OCI-LY7 (cell line): ENCODE data around the gene ADD2. TPM values are rescaled to one million over a fixed set of nuclear protein-coding genes. Genes with fewer than 3 reads are reported as not detected.

Experiments
- BruUV-seq: library from RNA; stranded (reverse); fragments of 400-500 nt; replicated peaks from 2 replicates; lab custom pipeline; 2021; lab: Mats Ljungman, UMichigan
- CTCF ChIA-PET: fragments of 300-600 bp; sonication (Branson Sonifier 250); formaldehyde crosslinking; loops from one replicate; lab custom pipeline; 2022; ENCODE audit warnings: antibody characterized with exemption; ENCODE audit not compliant: unreplicated experiment; lab: Charles Lee
- POLR2A ChIA-PET: fragments of 300-600 bp; sonication (Branson Sonifier 250); formaldehyde crosslinking; loops from one replicate; lab custom pipeline; 2022; ENCODE audit warnings: antibody characterized with exemption; lab: Charles Lee
- DNase-seq: peaks from one replicate; pipeline ENCODE4 v3.0.0-alpha.2; 2015; ENCODE audit warnings: low spot score
- H2AFZ ChIP-seq: fragments of 200-600 bp; sonication (generic), shearing (Covaris generic); 2 replicates; pipeline ENCODE4 v1.6.1; 2014; ENCODE audit warnings: mild to moderate bottlenecking, antibody characterized with exemption, low read length, moderate library complexity
- H3K27ac ChIP-seq: fragments of 200-600 bp; sonication (generic); 2 replicates; pipeline ENCODE4 v1.5.1; 2014; ENCODE audit warnings: mixed run types, low read depth, mild to moderate bottlenecking, moderate library complexity, low read length, inconsistent platforms; ENCODE audit not compliant: poor library complexity, severe bottlenecking
- H3K36me3 ChIP-seq: fragments of 200-600 bp; sonication (generic); 2 replicates; pipeline ENCODE4 v1.6.1; 2014; ENCODE audit warnings: mild to moderate bottlenecking, antibody characterized with exemption, low read length, moderate library complexity, mixed read lengths; ENCODE audit not compliant: insufficient read depth
- H3K4me1 ChIP-seq: fragments of 200-600 bp; sonication (generic); 2 replicates; pipeline ENCODE4 v1.5.1; 2014; ENCODE audit warnings: mild to moderate bottlenecking, low read length; ENCODE audit not compliant: insufficient read depth, poor library complexity, severe bottlenecking
- H3K4me2 ChIP-seq: fragments of 200-600 bp; sonication (generic); 2 replicates; pipeline ENCODE4 v1.6.1; 2014; ENCODE audit warnings: mild to moderate bottlenecking, low read length
- H3K4me3 ChIP-seq: fragments of 200-600 bp; sonication (generic); 2 replicates; pipeline ENCODE4 v1.5.1; 2014; ENCODE audit warnings: mild to moderate bottlenecking, low read depth, low read length; ENCODE audit not compliant: poor library complexity, severe bottlenecking
- H3K79me2 ChIP-seq: fragments of 200-600 bp; sonication (generic); 2 replicates; pipeline ENCODE4 v1.6.1; 2016; ENCODE audit warnings: low read depth, mild to moderate bottlenecking, low read length, moderate library complexity, mixed read lengths; ENCODE audit not compliant: insufficient read depth
- H3K9me2 ChIP-seq: fragments of 200-600 bp; sonication (generic); 2 replicates; pipeline ENCODE4 v1.6.1; 2016; ENCODE audit warnings: mild to moderate bottlenecking, low read length, mixed read lengths; ENCODE audit not compliant: insufficient read depth
- H3K9me3 ChIP-seq: fragments of 200-600 bp; sonication (generic); 2 replicates; pipeline ENCODE4 v1.6.1; 2014; ENCODE audit warnings: mild to moderate bottlenecking, mixed run types, low read length, mixed read lengths
- H4K20me1 ChIP-seq: fragments of 200-600 bp; sonication (generic); 2 replicates; pipeline ENCODE4 v1.6.1; 2014; ENCODE audit warnings: mild to moderate bottlenecking, antibody characterized with exemption, low read length, moderate library complexity, mixed read lengths; ENCODE audit not compliant: insufficient read depth
- EZH2phosphoT487 ChIP-seq: fragments of 200-600 bp; sonication (generic); IDR thresholded peaks from 2 replicates; pipeline ENCODE4 v1.6.1; 2018; ENCODE audit warnings: low read depth, borderline replicate concordance, mild to moderate bottlenecking, mixed run types, antibody characterized with exemption, low read length, moderate library complexity, mixed read lengths
- intact Hi-C: fragments of 100-400 bp; cut with micrococcal nuclease; formaldehyde crosslinking; loops from one replicate; pipeline ENCODE4 v1.10.0; 2022; ENCODE audit not compliant: unreplicated experiment
- total RNA-seq, 2 experiments: library from RNA; depleted of rRNA in 1 of 2; stranded (reverse); fragments of >200 nt in 1 of 2; shearing (Covaris generic) in 1 of 2; gene quantifications; 2 replicates each; pipeline ENCODE4 v1.2.3, GENCODE V29; 2014 to 2022
- TF ChIP-seq, protein P1 (sequence below): fragments of 200-600 bp; sonication (generic); conservative IDR thresholded peaks from 2 replicates; pipeline ENCODE4 v1.5.1; 2014; ENCODE audit warnings: mild to moderate bottlenecking, antibody characterized with exemption, low read length, moderate library complexity, mixed read lengths

ADD2 gene
- total RNA-seq, 2 experiments from 2014 or later: not detected

- intact Hi-C loops: no loop called here
- Histone ChIP-seq H3K27ac (no peak overlapping the region), H3K9me2 (no peaks in the 10 kb centered on the region), H3K9me3 (no peaks in the 10 kb centered on the region), H3K79me2 (no peaks in the 10 kb centered on the region), H3K4me2 (no peak overlapping the region), H3K36me3 (no peaks in the 10 kb centered on the region), H2AFZ (no peak overlapping the region), H3K4me3 (no peak overlapping the region), H3K4me1 (no peaks in the 10 kb centered on the region), H4K20me1 (no peaks in the 10 kb centered on the region; the same call in 1 of the 2 replicates)
- BruUV-seq: no TSS peak
- no peak for TF ChIP-seq EZH2phosphoT487
- TF ChIP-seq, protein P1, sequence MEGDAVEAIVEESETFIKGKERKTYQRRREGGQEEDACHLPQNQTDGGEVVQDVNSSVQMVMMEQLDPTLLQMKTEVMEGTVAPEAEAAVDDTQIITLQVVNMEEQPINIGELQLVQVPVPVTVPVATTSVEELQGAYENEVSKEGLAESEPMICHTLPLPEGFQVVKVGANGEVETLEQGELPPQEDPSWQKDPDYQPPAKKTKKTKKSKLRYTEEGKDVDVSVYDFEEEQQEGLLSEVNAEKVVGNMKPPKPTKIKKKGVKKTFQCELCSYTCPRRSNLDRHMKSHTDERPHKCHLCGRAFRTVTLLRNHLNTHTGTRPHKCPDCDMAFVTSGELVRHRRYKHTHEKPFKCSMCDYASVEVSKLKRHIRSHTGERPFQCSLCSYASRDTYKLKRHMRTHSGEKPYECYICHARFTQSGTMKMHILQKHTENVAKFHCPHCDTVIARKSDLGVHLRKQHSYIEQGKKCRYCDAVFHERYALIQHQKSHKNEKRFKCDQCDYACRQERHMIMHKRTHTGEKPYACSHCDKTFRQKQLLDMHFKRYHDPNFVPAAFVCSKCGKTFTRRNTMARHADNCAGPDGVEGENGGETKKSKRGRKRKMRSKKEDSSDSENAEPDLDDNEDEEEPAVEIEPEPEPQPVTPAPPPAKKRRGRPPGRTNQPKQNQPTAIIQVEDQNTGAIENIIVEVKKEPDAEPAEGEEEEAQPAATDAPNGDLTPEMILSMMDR: no peak
- no peak for DNase-seq
- ChIA-PET POLR2A (no interaction called here), CTCF (no interaction called here)
Observed at GRCh38 chr2:70641263-70641784, 126.7 kb downstream of the ADD2 start.

GRCh38 chr2:70639841-70640436 is 128.1 kb downstream of the ADD2 start:
- Histone ChIP-seq H3K4me2 (no peak overlapping the region), H2AFZ (no peak overlapping the region), H3K27ac (no peak overlapping the region), H3K9me3 (no peaks in the 10 kb centered on the region), H3K4me3 (no peak overlapping the region), H3K36me3 (no peaks in the 10 kb centered on the region), H3K9me2 (no peaks in the 10 kb centered on the region), H3K4me1 (no peaks in the 10 kb centered on the region), H3K79me2 (no peaks in the 10 kb centered on the region), H4K20me1 (no peaks in the 10 kb centered on the region; the same call in 1 of the 2 replicates)
- TF ChIP-seq EZH2phosphoT487: no peak
- TF ChIP-seq, protein P1: no peak
- ChIA-PET CTCF (no interaction called here), POLR2A (interaction anchor here (0.7 kb wide), 2 partner anchors 318 to 813 kb away, joined by 3 read pairs; no protein-coding TSS in a partner anchor)
- BruUV-seq: no TSS peak
- no peak for DNase-seq
- intact Hi-C loops: no loop called here

DNA sequence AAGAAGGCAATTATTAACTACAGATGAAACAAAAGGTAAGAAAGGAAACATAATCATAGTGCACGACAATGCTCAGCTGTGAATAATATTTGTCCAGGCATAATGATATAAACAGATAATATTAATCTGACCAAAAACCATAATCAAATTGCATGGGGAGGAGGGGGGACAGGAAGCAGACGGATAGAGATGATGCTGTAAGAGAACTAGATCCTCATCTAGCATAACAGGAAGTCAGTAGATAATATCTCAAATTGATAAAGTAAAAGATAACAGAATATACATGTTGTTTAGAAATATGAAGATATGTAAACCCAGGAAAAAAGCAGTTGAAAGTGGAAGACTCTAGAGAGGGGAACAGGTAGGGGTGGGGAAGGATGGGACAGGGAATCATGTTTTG is 129.4 kb downstream of the ADD2 start:
- CTCF ChIA-PET: no interaction called here
- H3K4me3 ChIP-seq: no peak overlapping the region
- H3K27ac ChIP-seq: no peak overlapping the region
- no peaks in the 10 kb centered on the region for H3K4me1 ChIP-seq
- H3K9me3 ChIP-seq: no peaks in the 10 kb centered on the region
- POLR2A ChIA-PET: no interaction called here
- BruUV-seq: no TSS peak
- no peak overlapping the region for H3K4me2 ChIP-seq
- DNase-seq: no peak
- intact Hi-C loops: no loop called here
- H4K20me1 ChIP-seq: no peaks in the 10 kb centered on the region; the same call in 1 of the 2 replicates
- H3K9me2 ChIP-seq: no peaks in the 10 kb centered on the region
- TF ChIP-seq, protein P1: no peak
- no peak for TF ChIP-seq EZH2phosphoT487
- H2AFZ ChIP-seq: no peak overlapping the region
- H3K79me2 ChIP-seq: no peaks in the 10 kb centered on the region
- H3K36me3 ChIP-seq: no peaks in the 10 kb centered on the region
